HEK293 (cell line): ENCODE results near the gene MGAM2.

Source experiments
- CTCF ChIA-PET: fragments of 350-600 bp; formaldehyde crosslinking; extraction: SDS; loops from one replicate; lab custom pipeline; 2021; ENCODE audit warnings: antibody characterized with exemption; lab: Yijun Ruan, JAX
- POLR2A ChIA-PET: fragments of 300-600 bp; formaldehyde crosslinking; extraction: SDS; loops from one replicate; lab custom pipeline; 2020; ENCODE audit warnings: antibody characterized with exemption, inconsistent platforms; lab: Yijun Ruan, JAX
- H3K27ac ChIP-seq: fragments of 200-500 bp; sonication (Bioruptor generic); 2 replicates; pipeline ENCODE4 v1.5.1; 2014; ENCODE audit warnings: low read depth, low read length, control low read depth, inconsistent platforms; ENCODE audit errors: extremely low read depth
- H3K36me3 ChIP-seq, 2 experiments: fragments of 200-500 bp in 1 of 2; sonication (Bioruptor generic) in 1 of 2; 1 replicate in 1 of 2; 2 replicates in 1 of 2; pipeline ENCODE4 v1.5.1; 2014 to 2017; ENCODE audit warnings: inconsistent platforms in 2 of 2, low read length in 2 of 2; ENCODE audit not compliant: control insufficient read depth in 2 of 2, insufficient read depth in 1 of 2
- H3K4me1 ChIP-seq: fragments of 200-500 bp; sonication (Bioruptor generic); 2 replicates; pipeline ENCODE4 v1.5.1; 2014; ENCODE audit warnings: mild to moderate bottlenecking, low read length, inconsistent platforms; ENCODE audit not compliant: control insufficient read depth, insufficient read depth
- H3K4me3 ChIP-seq: 2 replicates; pipeline ENCODE4 v1.5.1; 2011; ENCODE audit warnings: low read depth, mild to moderate bottlenecking, control low read depth, low read length, moderate library complexity
- H3K9me3 ChIP-seq: fragments of 200-500 bp; sonication (Bioruptor generic); 2 replicates; pipeline ENCODE4 v1.5.1; 2014; ENCODE audit warnings: low read depth, low read length, inconsistent platforms; ENCODE audit not compliant: control insufficient read depth, insufficient read depth
- AEBP2 ChIP-seq: fragments of 450-650 bp; formaldehyde crosslinking; IDR thresholded peaks from 2 replicates; pipeline ENCODE4 v1.5.1; 2016; ENCODE audit warnings: missing biosample characterization, missing genetic modification characterization, borderline replicate concordance
- GLI4 ChIP-seq: fragments of 450-650 bp; formaldehyde crosslinking; IDR thresholded peaks from 2 replicates; pipeline ENCODE4 v1.5.1; 2016; ENCODE audit warnings: missing biosample characterization, missing genetic modification characterization
- GLIS2 ChIP-seq: fragments of 450-650 bp; formaldehyde crosslinking; IDR thresholded peaks from 2 replicates; pipeline ENCODE4 v1.5.1; 2016; ENCODE audit warnings: missing biosample characterization, missing genetic modification characterization
- PATZ1 ChIP-seq: fragments of 450-650 bp; formaldehyde crosslinking; IDR thresholded peaks from 2 replicates; pipeline ENCODE4 v1.5.1; 2016; ENCODE audit warnings: missing biosample characterization, missing genetic modification characterization
- REPIN1 ChIP-seq: fragments of 450-650 bp; formaldehyde crosslinking; IDR thresholded peaks from 2 replicates; pipeline ENCODE4 v1.5.1; 2017; ENCODE audit warnings: missing biosample characterization, missing genetic modification characterization, low read depth
- SCRT2 ChIP-seq: fragments of 450-650 bp; formaldehyde crosslinking; IDR thresholded peaks from 2 replicates; pipeline ENCODE4 v1.5.1; 2016; ENCODE audit warnings: missing biosample characterization, missing genetic modification characterization
- SETDB1 ChIP-seq: IDR thresholded peaks from one replicate; pipeline ENCODE4 v1.6.1; 2017; ENCODE audit warnings: mild to moderate bottlenecking, low read length, moderate library complexity, mixed read lengths; ENCODE audit not compliant: insufficient read length
- TRIM28 ChIP-seq: IDR thresholded peaks from 2 replicates; pipeline ENCODE4 v1.6.1; 2011; ENCODE audit warnings: low read length, control low read depth, borderline replicate concordance
- YY2 ChIP-seq: fragments of 450-650 bp; formaldehyde crosslinking; IDR thresholded peaks from 2 replicates; pipeline ENCODE4 v1.5.1; 2016; ENCODE audit warnings: missing biosample characterization, missing genetic modification characterization
- ZBTB48 ChIP-seq: fragments of 450-650 bp; formaldehyde crosslinking; IDR thresholded peaks from 2 replicates; pipeline ENCODE4 v1.5.1; 2016; ENCODE audit warnings: missing biosample characterization, missing genetic modification characterization
- ZFP69B ChIP-seq: fragments of 450-650 bp; formaldehyde crosslinking; IDR thresholded peaks from 2 replicates; pipeline ENCODE4 v1.5.1; 2016; ENCODE audit warnings: missing biosample characterization, missing genetic modification characterization
- ZNF112 ChIP-seq: fragments of 450-650 bp; formaldehyde crosslinking; IDR thresholded peaks from 2 replicates; pipeline ENCODE4 v1.5.0; 2017; ENCODE audit warnings: missing biosample characterization, missing genetic modification characterization
- ZNF221 ChIP-seq: fragments of 450-650 bp; formaldehyde crosslinking; IDR thresholded peaks from 2 replicates; pipeline ENCODE4 v1.5.1; 2017; ENCODE audit warnings: missing biosample characterization, missing genetic modification characterization, borderline replicate concordance
- ZNF362 ChIP-seq: fragments of 450-650 bp; formaldehyde crosslinking; IDR thresholded peaks from 2 replicates; pipeline ENCODE4 v1.5.1; 2016; ENCODE audit warnings: missing biosample characterization, missing genetic modification characterization
- ZNF366 ChIP-seq: fragments of 450-650 bp; formaldehyde crosslinking; conservative IDR thresholded peaks from 2 replicates; pipeline ENCODE4 v1.5.1; 2016; ENCODE audit warnings: missing biosample characterization, missing genetic modification characterization
- ZNF37A ChIP-seq: fragments of 450-650 bp; IDR thresholded peaks from 2 replicates; pipeline ENCODE4 v1.5.1; 2018; ENCODE audit warnings: missing biosample characterization, missing genetic modification characterization
- ZNF391 ChIP-seq: fragments of 450-650 bp; formaldehyde crosslinking; IDR thresholded peaks from 2 replicates; pipeline ENCODE4 v1.5.1; 2016; ENCODE audit warnings: low read depth, missing biosample characterization, missing genetic modification characterization, borderline replicate concordance
- ZNF501 ChIP-seq: fragments of 450-650 bp; formaldehyde crosslinking; IDR thresholded peaks from 2 replicates; pipeline ENCODE4 v1.5.1; 2016; ENCODE audit warnings: missing biosample characterization, missing genetic modification characterization
- ZNF670 ChIP-seq: fragments of 450-650 bp; formaldehyde crosslinking; IDR thresholded peaks from 2 replicates; pipeline ENCODE4 v1.5.1; 2016; ENCODE audit warnings: missing biosample characterization, missing genetic modification characterization, low read depth
- ZNF701 ChIP-seq: fragments of 450-650 bp; formaldehyde crosslinking; IDR thresholded peaks from 2 replicates; pipeline ENCODE4 v1.5.1; 2016; ENCODE audit warnings: missing biosample characterization, missing genetic modification characterization
- ZNF791 ChIP-seq: fragments of 450-650 bp; formaldehyde crosslinking; IDR thresholded peaks from 2 replicates; pipeline ENCODE4 v1.5.1; 2016; ENCODE audit warnings: missing biosample characterization, missing genetic modification characterization
- TF ChIP-seq, protein P1 (sequence below): sonication (generic); formaldehyde crosslinking; IDR thresholded peaks from 2 replicates; pipeline ENCODE4 v1.8.1; 2022; ENCODE audit warnings: mild to moderate bottlenecking, moderate library complexity, missing genetic modification reagents
- TF ChIP-seq, protein P2 (sequence below): fragments of 450-650 bp; formaldehyde crosslinking; IDR thresholded peaks from 2 replicates; pipeline ENCODE4 v1.5.1; 2016; ENCODE audit warnings: missing biosample characterization, missing genetic modification characterization

MGAM2 gene

GRCh38 chr7:142083605-142084004, 27.9 kb upstream of the MGAM2 start (continued):
- TF ChIP-seq ZNF112 (tag by site-specific recombination): no peak
- TF ChIP-seq ZFP69B (tag by site-specific recombination): no peak
- no peak for TF ChIP-seq GLIS2 (tag by site-specific recombination)
- no peak for TF ChIP-seq TRIM28
- no peak for TF ChIP-seq ZNF701

- no peak for TF ChIP-seq ZNF362 (tag by site-specific recombination)
- no peak for TF ChIP-seq REPIN1
- no peak for TF ChIP-seq ZNF366 (tag by site-specific recombination)
- no peak for TF ChIP-seq GLI4 (tag by site-specific recombination)
- no peak for TF ChIP-seq YY2 (tag by site-specific recombination)
- no peak for TF ChIP-seq AEBP2
- TF ChIP-seq ZNF221 (tag by site-specific recombination): no peak
- TF ChIP-seq, protein P1, sequence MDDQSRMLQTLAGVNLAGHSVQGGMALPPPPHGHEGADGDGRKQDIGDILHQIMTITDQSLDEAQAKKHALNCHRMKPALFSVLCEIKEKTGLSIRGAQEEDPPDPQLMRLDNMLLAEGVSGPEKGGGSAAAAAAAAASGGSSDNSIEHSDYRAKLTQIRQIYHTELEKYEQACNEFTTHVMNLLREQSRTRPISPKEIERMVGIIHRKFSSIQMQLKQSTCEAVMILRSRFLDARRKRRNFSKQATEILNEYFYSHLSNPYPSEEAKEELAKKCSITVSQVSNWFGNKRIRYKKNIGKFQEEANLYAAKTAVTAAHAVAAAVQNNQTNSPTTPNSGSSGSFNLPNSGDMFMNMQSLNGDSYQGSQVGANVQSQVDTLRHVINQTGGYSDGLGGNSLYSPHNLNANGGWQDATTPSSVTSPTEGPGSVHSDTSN (CRISPR knock-in tag): no peak
- no peak for TF ChIP-seq ZNF791
- no peak for TF ChIP-seq ZNF670 (tag by site-specific recombination)
- no peak for TF ChIP-seq SCRT2 (tag by site-specific recombination)
- TF ChIP-seq ZNF112 (tag by site-specific recombination): no peak
- TF ChIP-seq ZNF501 (tag by site-specific recombination): no peak
- no peak for TF ChIP-seq ZBTB48 (tag by site-specific recombination)
- TF ChIP-seq PATZ1 (tag by site-specific recombination): no peak
- TF ChIP-seq ZNF391 (tag by site-specific recombination): no peak
- TF ChIP-seq SETDB1: no peak
- no peak for TF ChIP-seq ZNF37A (tag by site-specific recombination)
- TF ChIP-seq, protein P2, sequence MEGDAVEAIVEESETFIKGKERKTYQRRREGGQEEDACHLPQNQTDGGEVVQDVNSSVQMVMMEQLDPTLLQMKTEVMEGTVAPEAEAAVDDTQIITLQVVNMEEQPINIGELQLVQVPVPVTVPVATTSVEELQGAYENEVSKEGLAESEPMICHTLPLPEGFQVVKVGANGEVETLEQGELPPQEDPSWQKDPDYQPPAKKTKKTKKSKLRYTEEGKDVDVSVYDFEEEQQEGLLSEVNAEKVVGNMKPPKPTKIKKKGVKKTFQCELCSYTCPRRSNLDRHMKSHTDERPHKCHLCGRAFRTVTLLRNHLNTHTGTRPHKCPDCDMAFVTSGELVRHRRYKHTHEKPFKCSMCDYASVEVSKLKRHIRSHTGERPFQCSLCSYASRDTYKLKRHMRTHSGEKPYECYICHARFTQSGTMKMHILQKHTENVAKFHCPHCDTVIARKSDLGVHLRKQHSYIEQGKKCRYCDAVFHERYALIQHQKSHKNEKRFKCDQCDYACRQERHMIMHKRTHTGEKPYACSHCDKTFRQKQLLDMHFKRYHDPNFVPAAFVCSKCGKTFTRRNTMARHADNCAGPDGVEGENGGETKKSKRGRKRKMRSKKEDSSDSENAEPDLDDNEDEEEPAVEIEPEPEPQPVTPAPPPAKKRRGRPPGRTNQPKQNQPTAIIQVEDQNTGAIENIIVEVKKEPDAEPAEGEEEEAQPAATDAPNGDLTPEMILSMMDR (tag by site-specific recombination): no peak
- Histone ChIP-seq H3K4me1 (no peaks in the 10 kb centered on the region), H3K27ac (no peak overlapping the region), H3K36me3 (no peaks in the 10 kb centered on the region), H3K9me3 (no peaks in the 10 kb centered on the region), H3K4me3 (no peak overlapping the region)
- ChIA-PET CTCF (no interaction called here), POLR2A (no interaction called here)
Observed at GRCh38 chr7:142085428-142085827, 26.1 kb upstream of the MGAM2 start.
